Adrenal gland (tissue), 12 donors: ENCODE results near the gene PCDH9. TPM values are rescaled to one million over a fixed set of nuclear protein-coding genes. Genes with fewer than 3 reads are reported as not detected.

Experiments
- DNase-seq, 7 donors: peaks; one replicate each; pipeline ENCODE4 v3.0.0-alpha.2; 2019 to 2020
- H3K27ac ChIP-seq, 5 donors: fragments of 200-600 bp; sonication (generic) in 4 of 5; 1 replicate in 3 of 5; 2 replicates in 2 of 5; pipeline versions ENCODE4 v1.5.1 to v1.8.0; 2016 to 2020; ENCODE audit warnings: mild to moderate bottlenecking in 1 of 5
- H3K27me3 ChIP-seq: fragments of 200-600 bp; 2 replicates; pipeline ENCODE4 v1.8.0; 2021
- H3K36me3 ChIP-seq, 2 donors: fragments of 200-600 bp; replicated peaks in 1 of 2; 1 replicate in 1 of 2; 2 replicates in 1 of 2; pipeline versions ENCODE4 v1.5.1 to v1.8.0; 2018 to 2022
- H3K4me1 ChIP-seq, 2 donors: fragments of 200-600 bp; replicated peaks in 1 of 2; 1 replicate in 1 of 2; 2 replicates in 1 of 2; pipeline versions ENCODE4 v1.5.1 to v1.8.0; 2018 to 2021
- H3K4me3 ChIP-seq, 4 donors: fragments of 200-600 bp; sonication (generic) in 3 of 4; one replicate each; pipeline ENCODE4 v1.5.1; 2016 to 2018
- H3K9me3 ChIP-seq, 3 donors: fragments of 200-600 bp; sonication (generic) in 1 of 3; replicated peaks in 1 of 3; 1 replicate in 2 of 3; 2 replicates in 1 of 3; pipeline versions ENCODE4 v1.5.1 to v1.8.0; 2016 to 2021
- CTCF ChIP-seq, 6 experiments: fragments of 450-650 bp in 4 of 6; fragments of 200-600 bp in 2 of 6; sonication (generic) in 1 of 6; IDR thresholded peaks; 1 replicate in 5 of 6; 2 replicates in 1 of 6; pipeline versions ENCODE4 v1.5.1 to v1.8.0; 2016 to 2021; ENCODE audit warnings: antibody characterized with exemption in 6 of 6, mild to moderate bottlenecking in 2 of 6, moderate library complexity in 1 of 6
- POLR2A ChIP-seq, 2 donors: fragments of 450-650 bp; IDR thresholded peaks; one replicate each; pipeline ENCODE4 v1.6.1; 2017; ENCODE audit warnings: antibody characterized with exemption in 2 of 2, mild to moderate bottlenecking in 2 of 2, moderate library complexity in 1 of 2
- WGBS, 4 donors: extraction: QIAGEN DNeasy Blood & Tissue Kit in 2 of 4; methylation state at CpG; one replicate each; pipeline versions ENCODE4 v1.1.5 to v1.1.7; 2013 to 2017; 5-methylcytosine and 5-hydroxymethylcytosine counted together
- intact Hi-C, 2 donors: fragments of 100-400 bp; cut with DNase I; formaldehyde crosslinking; loops; one replicate each; pipeline versions ENCODE4 v1.14.1 to v1.15.0; 2022 to 2023
- polyA plus RNA-seq, 3 donors: library from polyadenylated mRNA; stranded (reverse); fragments of 200-250 nt in 2 of 3; fragments of 350-450 nt in 1 of 3; fragmentation: Illumina TruSeq in 1 of 3; extraction: RNeasy Lipid Tissue Mini Kit (QIAGEN cat#74804) in 1 of 3; gene quantifications; one replicate each; pipeline ENCODE4 v1.2.3, GENCODE V29; 2013 to 2014
- total RNA-seq, 9 donors: library from RNA; depleted of rRNA in 4 of 9; stranded (reverse); fragments of >200 nt in 4 of 9; fragments of 120-200 nt in 1 of 9; fragmentation: NEBNext Ultra II Directional in 1 of 9; extraction: Animal tissue kit (Norgen Biotek cat#: 25700) in 1 of 9; gene quantifications; one replicate each; pipeline versions ENCODE4 v1.1.0 to v1.2.4, GENCODE V29; 2013 to 2023
- donor health status: healthy with polysubstance abuse.
- donor health status: Bipolar disorder and iron deficiency.
- donor health status: DM: yes; HTN: yes; CAD: no.
- donor health status: DM: no; HTN: no; CAD: no.
- donor health status: DM: no; HTN: no; CAD: no.
- donor health status: DM: yes; HTN: yes; CAD: no.

The PCDH9 gene
- total and polyA plus RNA-seq, 12 donors, result 0.71 to 10.9 (median 3.6) TPM

GRCh38 chr13:66994097-66994496, 236.0 kb downstream of the PCDH9 start:
- TF ChIP-seq POLR2A (IDR thresholded peaks at IDR 0.05), result no peak
- peak; percentile 38 to 65 (median 58) for TF ChIP-seq CTCF (IDR thresholded peaks at IDR 0.05)
- no peaks in the 10 kb centered on the region for H3K36me3 ChIP-seq
- peak overlapping the region in 1 of 4 donors; percentile 43 for H3K4me3 ChIP-seq
- DNase-seq, result peak; percentile 71 to 88 (median 79)
- no peaks in the 10 kb centered on the region for H3K9me3 ChIP-seq
- WGBS, 4 donors, result 12 to 26% (median 24%) methylated on average over 13 of the region's 13 CpGs
- no peaks in the 10 kb centered on the region for H3K27me3 ChIP-seq
- intact Hi-C loops, result no loop called here
- H3K4me1 ChIP-seq, result peaks cover 0 to 8% of the 10 kb centered on the region in 2 donors
- no peak overlapping the region for H3K27ac ChIP-seq

- intact Hi-C loops, result no loop called here
- WGBS, 4 donors, result 83 to 90% (median 89%) methylated on average over 2 of the region's 2 CpGs
- no peaks in the 10 kb centered on the region for H3K9me3 ChIP-seq
- no peaks in the 10 kb centered on the region for H3K27me3 ChIP-seq
- H3K36me3 ChIP-seq, result no peaks in the 10 kb centered on the region
- H3K27ac ChIP-seq, result no peak overlapping the region
- TF ChIP-seq POLR2A (IDR thresholded peaks at IDR 0.05) (no peak), CTCF (IDR thresholded peaks at IDR 0.05) (no peak)
- no peak for DNase-seq
- H3K4me1 ChIP-seq, result peaks cover 0 to 8% of the 10 kb centered on the region in 2 donors
- no peak overlapping the region for H3K4me3 ChIP-seq
Measured at GRCh38 chr13:66992719-66993118, 237.4 kb downstream of the PCDH9 start.

GRCh38 chr13:66992183-66992582, 238.0 kb downstream of the PCDH9 start:
- intact Hi-C loops, result no loop called here
- 68 to 83% (median 77%) methylated on average over 3 of the region's 3 CpGs for WGBS, 4 donors
- Histone ChIP-seq H3K9me3 (no peaks in the 10 kb centered on the region), H3K4me1 (peaks cover 0 to 8% of the 10 kb centered on the region in 2 donors), H3K27me3 (no peaks in the 10 kb centered on the region), H3K27ac (no peak overlapping the region), H3K36me3 (no peaks in the 10 kb centered on the region), H3K4me3 (no peak overlapping the region)
- no peak for DNase-seq
- TF ChIP-seq POLR2A (IDR thresholded peaks at IDR 0.05), result no peak

- H3K36me3 ChIP-seq, result no peaks in the 10 kb centered on the region
- H3K4me1 ChIP-seq, result no peaks in the 10 kb centered on the region
- no peaks in the 10 kb centered on the region for H3K9me3 ChIP-seq
- no peaks in the 10 kb centered on the region for H3K27me3 ChIP-seq
- H3K4me3 ChIP-seq, result no peak overlapping the region
- DNase-seq, result no peak
- no peak for TF ChIP-seq POLR2A (IDR thresholded peaks at IDR 0.05)
- no peak for TF ChIP-seq CTCF (IDR thresholded peaks at IDR 0.05)
- H3K27ac ChIP-seq, result no peak overlapping the region
- intact Hi-C loops, result no loop called here
Measured at GRCh38 chr13:66984241-66984640, 245.9 kb downstream of the PCDH9 start.

- Histone ChIP-seq H3K36me3 (no peaks in the 10 kb centered on the region), H3K27ac (no peak overlapping the region), H3K4me3 (no peak overlapping the region), H3K27me3 (no peaks in the 10 kb centered on the region), H3K9me3 (no peaks in the 10 kb centered on the region), H3K4me1 (no peaks in the 10 kb centered on the region)
- intact Hi-C loops, result no loop called here
- 90 to 98% (median 93%) methylated on average over 7 of the region's 7 CpGs for WGBS, 4 donors
- DNase-seq, result no peak
- no peak for TF ChIP-seq CTCF (IDR thresholded peaks at IDR 0.05)
- TF ChIP-seq POLR2A (IDR thresholded peaks at IDR 0.05), result no peak
Measured at GRCh38 chr13:66981912-66982311, 248.2 kb downstream of the PCDH9 start.
